Measurements from ENCODE around the gene CARD11.

Gene CARD11

GRCh38 chr7:2970307-2970664 is 73.4 kb downstream of the CARD11 start:
- in situ Hi-C loops (cut with HindIII; ENCODE audit: low sequenced_read_pairs) = no loop called here
- DNase-seq (ENCODE audit: low read depth, low spot score) = no peak
- H3K4me3 ChIP-seq (ENCODE audit: low read depth, low read length) = no peak overlapping the region
- TF ChIP-seq CTCF (IDR thresholded peaks at IDR 0.05; ENCODE audit: low read depth, low read length) = no peak

- DNase-seq (ENCODE audit: low read depth, low spot score) = no peak
- no peak overlapping the region for H3K4me3 ChIP-seq (ENCODE audit: low read depth, low read length)
- no peak for TF ChIP-seq CTCF (IDR thresholded peaks at IDR 0.05; ENCODE audit: low read depth, low read length)
- in situ Hi-C loops (cut with HindIII; ENCODE audit: low sequenced_read_pairs) = no loop called here
Measured at GRCh38 chr7:2969398-2970306, 74.0 kb downstream of the CARD11 start.

- DNase-seq (ENCODE audit: low read depth, low spot score) = no peak
- TF ChIP-seq CTCF (IDR thresholded peaks at IDR 0.05; ENCODE audit: low read depth, low read length) = no peak
- in situ Hi-C loops (cut with HindIII; ENCODE audit: low sequenced_read_pairs) = no loop called here
- no peak overlapping the region for H3K4me3 ChIP-seq (ENCODE audit: low read depth, low read length)
Measured at GRCh38 chr7:2968616-2969397, 74.9 kb downstream of the CARD11 start.

- H3K4me3 ChIP-seq (ENCODE audit: low read depth, low read length) = no peak overlapping the region
- in situ Hi-C loops (cut with HindIII; ENCODE audit: low sequenced_read_pairs) = no loop called here
- DNase-seq (ENCODE audit: low read depth, low spot score) = no peak
- TF ChIP-seq CTCF (IDR thresholded peaks at IDR 0.05; ENCODE audit: low read depth, low read length) = no peak
Measured at GRCh38 chr7:2968176-2968575, 75.5 kb downstream of the CARD11 start.

DNA sequence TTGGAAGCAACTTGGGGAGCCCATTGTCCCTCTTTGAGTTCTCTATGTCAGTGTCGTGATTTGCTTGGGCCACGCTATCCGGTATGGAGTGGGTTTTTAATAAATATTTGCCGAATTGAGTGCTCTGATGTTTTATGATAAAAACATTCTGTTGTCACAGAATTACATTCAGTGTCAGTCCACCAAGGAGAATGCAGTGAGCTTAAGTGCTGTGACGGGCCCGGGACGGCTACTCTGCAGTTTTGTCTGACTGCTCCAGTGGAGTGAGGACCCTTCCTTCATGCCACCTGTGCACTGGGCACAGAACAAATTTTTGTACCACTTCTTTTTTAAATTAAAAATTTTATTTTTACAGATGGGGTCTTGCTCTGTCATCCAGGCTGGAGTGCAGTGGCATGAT is 76.0 kb downstream of the CARD11 start:
- DNase-seq (ENCODE audit: low read depth, low spot score) = no peak
- no peak overlapping the region for H3K4me3 ChIP-seq (ENCODE audit: low read depth, low read length)
- TF ChIP-seq CTCF (IDR thresholded peaks at IDR 0.05; ENCODE audit: low read depth, low read length) = no peak
- in situ Hi-C loops (cut with HindIII; ENCODE audit: low sequenced_read_pairs) = no loop called here

DNA sequence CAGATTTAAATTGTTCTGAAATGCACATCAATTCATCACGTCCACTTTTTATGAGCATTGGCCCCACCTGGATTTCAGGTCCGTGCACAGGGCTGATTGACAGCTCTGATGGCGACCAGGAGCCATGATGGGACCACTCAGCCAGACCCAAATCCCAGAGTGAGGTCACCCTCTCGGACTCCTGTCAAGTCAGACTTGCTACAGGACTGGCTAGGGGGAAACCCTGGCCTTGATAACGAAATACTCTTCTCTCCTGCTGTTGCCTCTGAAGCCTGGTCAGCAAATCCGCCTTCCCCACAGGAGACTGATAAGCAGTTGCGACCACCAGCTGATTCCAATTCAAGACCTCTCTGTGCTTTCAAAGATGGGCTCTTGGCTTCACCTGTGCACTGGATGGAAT is 76.4 kb downstream of the CARD11 start:
- H3K4me3 ChIP-seq (ENCODE audit: low read depth, low read length) = no peak overlapping the region
- in situ Hi-C loops (cut with HindIII; ENCODE audit: low sequenced_read_pairs) = no loop called here
- no peak for TF ChIP-seq CTCF (IDR thresholded peaks at IDR 0.05; ENCODE audit: low read depth, low read length)
- no peak for DNase-seq (ENCODE audit: low read depth, low spot score)
